HG03060 (cell line): Measurements from ENCODE around the gene SELENOI.

Experiments
- ATAC-seq: cut with Tn5 transposase; IDR thresholded peaks from one replicate; pipeline ENCODE4 v1.9.1; 2021; ENCODE audit warnings: low read depth, moderate number of reproducible peaks; ENCODE audit not compliant: unreplicated experiment

SELENOI gene

DNA sequence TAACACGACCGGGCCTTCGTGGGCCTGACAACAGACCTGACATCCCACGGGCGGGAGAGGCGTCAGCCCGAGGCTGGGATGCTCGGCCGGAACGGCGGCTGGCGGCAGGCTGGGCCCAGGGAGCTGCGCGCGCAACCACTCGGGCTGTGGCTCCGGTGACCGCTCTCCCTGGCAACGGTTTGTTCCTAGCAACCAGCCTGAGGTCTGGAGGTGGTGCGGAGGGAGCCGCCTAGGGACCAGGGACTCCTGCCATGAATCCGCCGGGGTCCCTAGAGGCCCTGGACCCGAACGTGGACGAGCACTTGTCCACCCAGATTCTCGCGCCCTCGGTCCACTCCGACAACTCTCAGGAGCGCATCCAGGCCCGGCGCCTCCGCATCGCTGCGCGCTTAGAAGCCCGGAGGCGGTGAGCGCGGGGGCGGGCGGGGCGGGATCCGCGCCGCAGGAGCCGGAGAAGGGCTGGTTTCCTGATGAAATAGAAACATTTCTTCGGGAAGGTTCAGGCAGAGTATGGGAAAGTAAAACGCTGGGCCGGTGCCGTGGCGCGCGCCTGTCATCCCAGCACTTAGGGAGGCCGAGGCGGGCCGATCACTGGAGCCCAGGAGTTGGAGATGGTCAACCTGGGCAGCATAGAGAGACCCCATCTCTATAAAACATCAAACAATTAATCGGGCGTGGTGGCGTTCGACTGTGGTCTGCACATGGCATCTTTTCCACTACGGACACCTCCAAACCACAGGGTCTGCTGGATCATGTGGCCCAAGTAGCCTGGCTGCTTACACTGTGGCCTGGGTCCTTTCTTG, 56.0 kb downstream of the SELENOI start, which contains the start of gene DRC1:
TSS of gene DRC1 (plus strand) at position 182 of the 803 bp plus-strand sequence. CDS start at position 252, 70 bp downstream.
- ATAC-seq = no peak

DNA sequence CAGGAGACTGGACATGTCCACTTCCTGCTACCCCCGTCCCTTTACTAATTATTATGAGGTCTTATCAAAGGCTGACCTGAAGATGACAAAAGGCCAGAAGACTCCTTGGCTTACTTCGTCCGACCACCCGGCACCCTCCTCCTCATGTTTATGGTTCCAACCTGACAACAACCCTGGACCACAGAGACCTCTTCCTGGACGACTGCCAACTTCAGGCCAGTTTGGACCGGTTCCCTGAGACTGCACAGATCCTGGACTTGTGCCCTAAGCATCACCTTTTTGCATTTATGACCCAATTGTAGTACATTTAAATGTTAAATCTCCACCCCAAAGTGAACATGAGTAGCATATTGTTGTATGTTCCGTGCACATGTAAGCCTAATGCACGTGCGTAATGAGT, 61.6 kb downstream of the SELENOI start:
- no peak for ATAC-seq

DNA sequence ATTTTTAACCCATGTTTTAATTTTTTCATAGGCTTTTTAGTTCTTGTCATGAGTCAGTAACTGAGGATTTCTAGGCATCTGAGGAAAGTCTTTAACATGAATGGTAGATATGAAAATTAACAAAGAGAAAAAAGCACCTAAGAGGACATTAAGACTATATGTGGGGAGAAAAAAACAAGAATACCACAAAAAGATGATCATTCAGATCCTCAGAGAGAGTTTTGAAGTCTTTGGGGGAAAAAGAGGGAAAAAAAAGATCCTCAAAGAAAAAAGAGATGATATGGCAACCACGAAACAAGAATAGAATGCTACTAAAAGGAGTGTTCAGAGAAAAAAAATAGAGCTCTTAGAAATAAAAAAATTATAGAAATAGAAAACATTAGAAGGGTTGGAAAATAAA, 63.8 kb downstream of the SELENOI start:
- ATAC-seq = no peak

DNA sequence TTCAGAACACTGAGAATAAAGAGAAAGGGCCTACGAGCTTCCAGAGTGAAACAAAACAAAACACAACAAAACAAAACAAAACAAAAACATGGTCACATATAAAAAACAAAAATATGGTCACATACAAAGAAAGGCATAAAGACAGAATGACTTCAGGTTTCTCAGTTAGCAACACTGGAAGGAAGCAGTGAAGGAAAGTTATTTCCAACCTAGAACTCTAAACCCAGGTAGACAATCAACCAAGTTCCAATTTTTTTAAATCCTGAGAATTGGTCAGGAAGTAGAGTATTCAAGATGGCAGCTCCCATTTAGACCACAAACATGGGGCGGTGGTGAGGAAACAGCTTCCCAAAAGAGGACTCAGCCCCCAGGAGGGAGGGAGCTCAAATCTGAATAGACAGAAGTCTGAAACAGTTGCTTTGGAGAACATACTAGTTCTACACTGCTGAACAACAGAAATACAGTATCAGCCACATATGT, 64.9 kb downstream of the SELENOI start:
- no peak for ATAC-seq

DNA sequence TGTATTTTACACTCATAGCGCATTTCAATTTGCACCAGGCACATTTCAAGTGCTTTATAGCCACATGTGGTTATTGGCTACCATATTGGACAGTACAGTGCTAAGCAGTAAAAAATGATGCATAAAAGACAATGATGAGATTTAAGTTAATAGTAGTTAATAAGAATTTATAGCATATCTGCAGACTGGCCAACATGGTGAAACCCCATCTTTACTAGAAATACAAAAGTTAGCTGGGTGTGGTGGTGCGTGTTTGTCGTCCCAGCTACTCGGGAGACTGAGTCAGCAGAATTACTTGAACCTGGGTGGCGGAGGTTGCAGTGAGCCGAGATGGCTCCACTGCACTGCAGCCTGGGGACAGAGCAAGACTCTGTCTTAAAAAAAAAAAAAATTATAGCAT, 65.5 kb downstream of the SELENOI start:
- ATAC-seq = no peak

DNA sequence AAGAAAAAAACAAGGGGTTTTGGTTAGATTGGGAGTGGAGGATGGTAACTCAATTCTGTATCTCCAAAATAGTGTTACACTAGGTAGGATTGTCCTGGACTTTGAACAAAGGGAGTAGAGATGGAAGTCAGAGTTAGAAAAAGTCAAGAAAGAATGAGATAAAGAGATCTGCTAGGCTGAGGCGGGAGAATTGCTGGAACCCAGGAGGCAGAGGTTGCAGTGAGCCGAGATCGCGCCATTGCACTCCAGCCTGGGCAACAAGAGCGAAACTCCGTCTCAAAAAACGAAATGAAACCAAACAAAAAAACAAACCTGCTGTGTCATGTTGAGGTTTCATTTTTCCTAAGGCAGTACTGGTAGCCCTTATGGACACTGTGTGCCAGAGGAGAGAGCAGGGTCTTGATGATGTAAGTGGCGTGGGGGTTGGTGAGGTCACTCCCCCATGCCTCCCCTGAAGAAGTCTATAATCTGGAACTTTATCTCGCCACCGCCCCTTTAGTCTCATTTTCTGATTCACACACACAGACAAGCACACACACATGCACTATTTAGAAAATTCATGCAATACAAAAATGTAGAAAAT, 66.2 kb downstream of the SELENOI start:
- ATAC-seq = no peak

DNA sequence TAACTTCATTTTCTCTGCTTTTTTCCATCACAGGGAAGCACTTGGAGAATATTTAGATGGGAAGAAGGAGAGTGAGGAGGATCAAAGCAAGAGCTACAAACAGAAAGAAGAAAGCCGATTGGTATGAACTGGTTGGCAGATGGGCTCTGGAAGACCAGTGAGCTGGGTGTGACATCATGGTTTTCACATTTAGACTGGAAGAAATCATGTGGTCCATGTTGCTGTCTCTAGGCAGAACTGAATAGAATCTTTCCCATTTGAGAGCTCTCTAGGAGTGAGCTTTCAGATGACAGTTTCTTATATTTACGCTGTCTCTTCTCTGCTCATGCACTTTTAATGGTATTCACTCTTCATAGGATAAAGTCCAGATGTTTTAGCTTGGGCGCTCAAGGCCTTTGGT, 68.4 kb downstream of the SELENOI start:
- ATAC-seq = no peak

DNA sequence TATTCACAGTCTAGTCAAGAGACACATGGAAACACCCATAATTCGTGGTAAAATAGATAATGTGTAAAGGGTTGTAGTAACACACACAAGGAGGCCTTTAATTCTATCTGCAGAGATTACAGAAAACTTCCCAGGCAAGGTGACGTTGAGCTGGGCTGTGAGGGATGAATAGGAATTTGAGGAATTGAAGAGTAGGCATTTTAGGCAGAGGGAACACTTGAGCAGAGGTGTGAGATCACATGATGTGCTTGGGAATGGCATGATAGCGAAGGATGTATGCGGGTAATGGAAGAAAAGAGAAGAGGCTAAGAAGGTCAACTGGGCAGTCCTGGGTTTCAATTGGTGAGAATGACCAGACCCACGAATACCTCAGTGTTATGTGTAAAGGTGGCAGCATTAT, 76.0 kb downstream of the SELENOI start:
- ATAC-seq = no peak

DNA sequence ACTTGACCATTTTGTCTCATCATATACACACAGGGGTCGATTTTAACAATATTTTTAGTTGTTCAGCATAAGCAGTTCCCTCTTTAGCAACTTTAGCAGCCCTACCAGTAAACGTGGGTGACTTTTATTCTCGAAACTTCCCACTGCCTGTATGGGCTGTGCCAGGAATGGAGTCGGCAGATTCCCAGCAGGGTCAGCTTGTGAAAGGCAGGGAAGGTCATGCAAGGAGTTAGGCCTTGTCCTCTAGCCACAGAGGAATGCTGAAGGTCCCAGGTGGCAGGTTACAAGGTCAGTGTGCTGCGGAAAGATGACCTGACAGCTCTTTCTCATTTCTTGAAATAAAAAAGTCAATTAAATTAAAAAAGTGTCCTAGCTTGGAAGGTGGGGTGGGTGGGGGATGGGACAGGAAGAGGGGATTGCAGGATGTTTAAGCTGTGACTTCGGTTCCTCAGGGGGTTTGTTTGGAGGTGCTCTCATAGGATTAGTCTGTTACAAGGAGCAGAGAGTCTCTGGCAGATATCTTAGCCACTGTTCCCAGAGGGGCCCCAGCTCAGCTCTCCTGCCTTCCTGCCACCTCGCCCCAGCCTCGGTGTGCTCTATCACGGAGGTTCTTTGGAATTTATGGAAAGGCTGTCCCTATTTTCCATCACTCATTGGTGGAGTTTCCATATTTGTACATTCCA, 77.1 kb downstream of the SELENOI start:
- ATAC-seq = no peak

DNA sequence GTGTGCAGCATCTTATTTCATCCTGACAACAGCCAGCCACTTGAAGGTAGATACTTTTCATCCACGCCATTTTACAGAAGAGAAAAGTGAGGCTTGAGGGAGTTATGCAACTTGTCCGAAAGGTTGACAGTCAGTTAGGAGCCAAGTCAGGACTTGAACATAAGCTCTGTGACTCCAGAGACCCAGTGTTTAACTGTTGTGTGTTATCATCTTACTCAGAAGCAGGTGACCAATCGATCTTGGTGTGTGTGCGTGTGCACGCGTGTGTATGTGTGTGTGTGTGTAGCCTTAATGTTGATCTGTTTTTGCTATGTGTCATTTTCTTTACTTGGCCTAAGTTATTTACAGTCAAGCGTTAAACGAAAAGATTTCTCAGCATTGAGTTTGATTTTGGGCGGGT, 77.8 kb downstream of the SELENOI start:
- no peak for ATAC-seq

DNA sequence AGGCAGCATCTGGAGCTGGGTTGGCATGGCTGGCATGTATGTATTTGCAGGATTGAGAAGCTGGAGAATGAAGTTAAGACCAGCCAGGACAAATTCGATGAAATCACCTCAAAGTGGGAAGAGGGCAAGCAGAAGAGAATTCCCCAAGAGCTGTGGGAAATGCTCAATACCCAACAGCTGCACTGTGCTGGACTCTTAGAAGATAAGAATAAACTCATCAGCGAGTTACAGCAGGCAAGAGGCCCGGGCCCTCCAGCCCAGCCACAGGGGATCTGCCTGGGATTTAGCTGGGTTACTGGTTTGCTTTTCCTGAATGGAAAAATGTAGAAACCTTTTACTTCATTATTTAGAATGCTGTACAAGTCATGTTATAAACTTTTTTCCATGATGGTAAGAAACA, 78.3 kb downstream of the SELENOI start:
- no peak for ATAC-seq

DNA sequence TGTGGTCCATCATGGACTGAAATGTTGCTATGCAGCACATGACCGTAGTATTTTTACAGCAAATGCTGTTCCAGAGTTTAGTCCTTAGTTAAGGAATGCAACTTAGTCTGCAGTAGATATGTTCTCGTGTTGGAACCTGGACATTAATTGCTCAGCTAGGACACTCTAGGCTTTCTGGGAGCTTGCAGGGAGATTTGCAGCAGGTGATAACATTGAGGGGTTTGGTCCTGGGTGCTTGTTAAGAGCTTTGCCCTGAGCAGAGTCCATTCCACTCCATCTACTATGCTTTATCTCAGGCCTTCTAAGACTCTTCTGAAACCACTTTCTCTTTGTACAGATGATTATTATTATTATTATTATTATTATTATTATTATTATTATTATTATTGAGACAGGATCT, 82.9 kb downstream of the SELENOI start:
- ATAC-seq = no peak

DNA sequence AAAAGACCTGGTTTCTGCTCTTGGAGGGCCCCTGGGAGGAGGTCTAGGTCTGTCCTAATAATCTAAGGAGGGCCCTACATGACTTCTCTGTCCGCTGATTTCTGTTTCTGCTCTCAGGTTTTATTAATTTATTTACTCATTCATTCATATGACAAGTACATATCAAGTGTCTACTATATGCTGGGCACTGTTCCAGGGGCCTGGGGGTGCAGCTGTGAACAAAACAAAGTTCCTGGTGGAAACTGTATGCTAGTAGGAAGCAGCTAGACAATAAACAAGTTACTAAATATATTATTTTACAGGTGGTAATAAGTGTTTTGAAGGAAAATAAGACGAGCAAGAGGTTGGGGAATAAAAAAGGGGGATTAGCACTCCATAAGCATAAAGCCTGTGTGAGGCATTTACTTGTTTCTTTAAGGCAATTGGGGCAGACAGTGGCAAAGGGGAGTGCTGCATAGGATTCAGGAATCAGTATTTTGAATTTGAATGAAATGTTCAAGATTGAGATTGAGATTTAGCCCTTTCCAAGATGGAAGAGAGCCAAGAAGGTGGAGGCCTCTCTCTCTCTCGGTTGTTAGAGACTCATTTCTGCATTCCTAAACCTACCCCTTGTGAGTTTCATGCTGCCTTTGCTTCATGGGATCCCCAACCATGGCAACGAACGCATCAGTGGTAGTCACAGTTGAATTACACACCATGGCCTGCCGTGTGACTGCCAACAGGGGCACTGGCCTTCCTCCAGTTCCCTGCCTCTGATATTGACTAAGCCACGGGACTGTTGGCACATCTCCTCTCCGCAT, 84.0 kb downstream of the SELENOI start:
- no peak for ATAC-seq

DNA sequence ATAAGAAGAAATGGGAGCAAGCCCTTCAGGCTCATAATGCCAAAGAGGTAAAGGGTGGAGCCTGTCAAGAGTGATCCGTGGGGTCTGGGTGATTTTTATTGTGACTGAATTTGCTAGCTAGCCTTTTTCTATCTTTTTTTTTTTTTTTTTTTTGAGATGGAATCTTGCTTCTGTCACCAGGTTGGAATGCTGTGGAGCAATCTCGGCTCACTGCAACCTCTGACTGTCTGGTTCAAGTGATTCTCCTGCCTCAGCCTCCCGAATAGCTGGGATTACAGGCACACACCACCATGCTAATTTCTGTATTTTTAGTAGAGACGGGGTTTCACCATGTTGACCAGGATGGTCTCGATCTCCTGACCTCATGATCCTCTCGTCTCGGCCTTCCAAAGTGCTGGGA, 84.9 kb downstream of the SELENOI start:
- no peak for ATAC-seq

DNA sequence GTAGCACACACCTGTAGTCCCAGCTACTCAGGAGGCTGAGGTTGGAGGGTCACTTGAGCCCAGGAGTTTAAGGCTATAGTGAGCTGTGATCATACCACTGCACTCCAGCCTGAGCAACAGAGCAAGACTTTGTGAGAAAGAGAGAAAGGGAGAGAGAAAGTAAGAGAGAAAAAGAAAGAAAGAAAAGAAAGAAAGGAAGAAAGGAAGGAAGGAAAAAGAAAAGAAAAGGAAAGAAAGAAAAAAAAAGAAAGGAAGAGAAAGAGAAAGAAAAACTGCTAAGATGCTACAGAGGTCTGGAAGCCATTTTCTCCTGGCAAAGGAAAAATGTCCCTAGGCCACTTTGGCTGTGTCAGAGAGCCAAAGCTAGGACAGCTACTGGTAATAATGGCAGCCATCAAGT, 86.4 kb downstream of the SELENOI start:
- no peak for ATAC-seq

DNA sequence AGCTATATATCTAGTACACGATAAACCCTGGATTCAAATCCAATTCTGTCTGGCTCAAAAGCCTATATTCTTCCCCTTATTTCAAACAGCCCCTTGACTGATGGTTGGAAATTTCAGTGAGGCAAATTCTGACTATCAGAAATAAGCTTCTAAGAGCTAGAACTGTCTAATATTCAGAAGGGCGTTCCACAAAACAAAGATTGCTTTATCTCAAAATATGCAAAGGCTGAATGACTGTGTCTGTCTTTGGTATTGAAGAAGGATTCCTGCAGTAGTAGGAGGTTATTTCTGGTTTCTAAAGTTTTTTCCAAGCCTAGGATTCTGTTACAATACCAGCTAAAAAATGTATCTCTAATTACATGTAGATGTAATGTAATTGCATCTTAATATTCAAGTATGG, 86.9 kb downstream of the SELENOI start:
- ATAC-seq = no peak

DNA sequence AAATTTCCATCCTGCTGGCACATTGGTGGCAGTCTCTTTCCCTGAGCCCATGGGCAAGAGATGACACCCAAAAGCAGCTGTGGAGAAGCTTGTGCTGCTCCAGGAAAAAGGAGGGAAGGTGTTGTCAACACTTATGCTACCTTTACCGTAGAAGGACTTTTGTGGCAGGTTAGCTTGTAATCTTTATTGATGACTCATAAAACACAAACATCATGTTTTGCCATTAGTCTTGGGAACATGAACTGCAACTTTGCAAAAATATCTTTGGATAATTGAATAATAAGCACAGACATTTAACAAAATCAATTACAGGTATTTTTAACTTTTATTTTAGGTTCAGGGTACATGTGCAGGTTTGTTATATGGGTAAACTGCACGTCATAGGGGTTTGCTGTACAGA, 89.2 kb downstream of the SELENOI start:
- no peak for ATAC-seq

DNA sequence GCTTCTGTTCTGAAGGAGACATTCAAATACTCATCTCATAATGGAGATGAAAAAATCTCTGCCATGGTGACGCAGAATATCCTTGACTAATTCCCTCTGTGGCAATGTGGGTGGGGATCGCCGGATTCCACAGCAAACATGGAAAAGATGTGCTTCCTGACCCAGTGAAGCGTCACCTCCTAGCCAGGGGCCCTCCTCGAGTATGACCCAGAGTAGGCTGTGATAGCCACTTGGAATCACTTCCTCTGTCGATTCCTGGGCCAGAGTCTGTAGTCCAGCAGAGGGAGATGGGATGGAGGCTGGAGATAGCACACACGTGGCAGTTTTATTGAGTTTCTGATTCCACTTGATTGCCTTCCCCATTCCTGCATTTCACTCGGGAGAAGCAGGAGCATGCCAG, 92.6 kb downstream of the SELENOI start:
- ATAC-seq = no peak

DNA sequence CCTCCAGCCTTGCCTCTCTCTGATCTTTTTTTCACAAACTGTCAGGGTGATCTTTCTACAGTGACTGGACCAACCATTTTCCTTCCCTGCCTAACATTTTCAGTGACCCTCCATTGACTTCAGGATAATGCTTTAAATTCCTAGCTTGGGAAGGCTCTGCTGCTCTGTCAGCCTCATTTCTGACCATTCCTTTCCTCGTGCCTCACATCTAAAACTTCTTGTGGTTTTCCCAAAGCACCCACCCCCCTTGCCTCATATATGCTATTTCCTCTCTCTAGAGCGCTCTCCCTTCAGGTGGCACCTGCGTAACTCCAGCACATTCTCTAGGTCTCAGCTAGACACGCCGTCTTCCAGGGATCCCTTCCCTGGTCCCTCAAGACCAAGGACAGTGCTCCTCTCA, 93.0 kb downstream of the SELENOI start:
- no peak for ATAC-seq

DNA sequence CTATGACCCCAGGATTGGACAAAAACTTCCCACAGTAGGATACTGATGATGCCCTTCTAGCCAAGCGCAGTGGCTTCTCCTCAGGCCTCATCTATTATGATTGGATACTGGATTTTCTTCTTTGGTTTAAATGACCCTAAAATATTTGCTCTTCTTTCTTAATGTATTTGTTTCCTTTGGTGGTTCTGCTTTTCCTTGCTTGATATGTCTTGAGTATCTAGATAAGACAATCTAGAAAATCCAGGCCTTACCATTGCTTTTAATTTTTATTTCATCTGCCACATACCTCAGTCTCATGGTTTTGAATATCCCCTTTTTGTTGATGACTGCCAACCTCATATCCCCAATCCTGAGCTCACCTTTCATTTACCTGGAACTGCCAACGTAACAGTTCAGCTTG, 96.4 kb downstream of the SELENOI start:
- no peak for ATAC-seq

DNA sequence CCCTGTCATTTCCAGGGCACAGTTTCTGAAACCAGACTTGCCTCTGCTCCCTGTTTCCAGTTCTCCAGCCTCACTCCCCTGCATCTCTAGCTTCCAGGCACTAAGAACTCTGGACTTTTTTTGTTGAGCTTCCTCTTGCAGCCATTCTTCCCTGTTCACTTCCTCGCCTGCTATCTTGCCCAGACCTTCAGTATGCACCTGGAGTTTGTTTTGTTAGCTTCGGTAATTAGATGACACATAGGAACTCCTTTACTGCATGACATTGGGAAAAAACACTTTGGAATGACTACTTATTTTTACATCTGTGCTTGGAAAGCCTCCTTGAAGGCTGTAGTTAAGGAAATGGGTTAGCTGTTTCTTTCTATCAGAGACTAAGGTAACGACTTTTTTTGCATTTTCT, 96.8 kb downstream of the SELENOI start:
- no peak for ATAC-seq
